HG03378 (cell line): Measurements from ENCODE around the gene GPR61.

Source experiments
- ATAC-seq: cut with Tn5 transposase; IDR thresholded peaks from one replicate; pipeline ENCODE4 v1.9.1; 2021; ENCODE audit warnings: mild to moderate bottlenecking, moderate library complexity; ENCODE audit not compliant: unreplicated experiment

Gene GPR61

GRCh38 chr1:109508873-109509175 lies 30.8 kb upstream of the GPR61 start:
- no peak for ATAC-seq

GRCh38 chr1:109509176-109510134 lies 30.2 kb upstream of the GPR61 start, which contains the start of gene AMIGO1:
Gene AMIGO1 (minus strand): TSS chr1:109509727. CDS start chr1:109508912, 815 bp downstream.
- ATAC-seq: no peak

- ATAC-seq: no peak
Observed at GRCh38 chr1:109513110-109513710, 26.5 kb upstream of the GPR61 start.

- no peak for ATAC-seq
Observed at GRCh38 chr1:109514846-109515245, 24.8 kb upstream of the GPR61 start.

GRCh38 chr1:109516872-109517271 lies 22.8 kb upstream of the GPR61 start:
- ATAC-seq: no peak

GRCh38 chr1:109517337-109517736 lies 22.3 kb upstream of the GPR61 start:
- no peak for ATAC-seq

GRCh38 chr1:109521002-109521951 lies 18.4 kb upstream of the GPR61 start:
- no peak for ATAC-seq

GRCh38 chr1:109522026-109522425 lies 17.6 kb upstream of the GPR61 start:
- no peak for ATAC-seq

GRCh38 chr1:109523706-109524105 lies 16.0 kb upstream of the GPR61 start:
- ATAC-seq: no peak

GRCh38 chr1:109527098-109527811 lies 12.4 kb upstream of the GPR61 start:
- peak; percentile 68 for ATAC-seq

- no peak for ATAC-seq
Observed at GRCh38 chr1:109527846-109528695, 11.6 kb upstream of the GPR61 start.

GRCh38 chr1:109528712-109529111 lies 11.0 kb upstream of the GPR61 start:
- ATAC-seq: no peak

- no peak for ATAC-seq
Observed at GRCh38 chr1:109529881-109530456, 9.7 kb upstream of the GPR61 start.

GRCh38 chr1:109530457-109531087 lies 9.1 kb upstream of the GPR61 start:
- ATAC-seq: no peak

- no peak for ATAC-seq
Observed at GRCh38 chr1:109531380-109531779, 8.3 kb upstream of the GPR61 start.

GRCh38 chr1:109531826-109532364 lies 7.8 kb upstream of the GPR61 start:
- no peak for ATAC-seq

GRCh38 chr1:109532365-109533136 lies 7.1 kb upstream of the GPR61 start:
- no peak for ATAC-seq
